ENCODE data around the gene FAM219B. TPM values are rescaled to one million over a fixed set of nuclear protein-coding genes. Genes with fewer than 3 reads are reported as not detected.

FAM219B gene
- polyA plus RNA-seq, 1 donor, result 44.7 TPM

DNA sequence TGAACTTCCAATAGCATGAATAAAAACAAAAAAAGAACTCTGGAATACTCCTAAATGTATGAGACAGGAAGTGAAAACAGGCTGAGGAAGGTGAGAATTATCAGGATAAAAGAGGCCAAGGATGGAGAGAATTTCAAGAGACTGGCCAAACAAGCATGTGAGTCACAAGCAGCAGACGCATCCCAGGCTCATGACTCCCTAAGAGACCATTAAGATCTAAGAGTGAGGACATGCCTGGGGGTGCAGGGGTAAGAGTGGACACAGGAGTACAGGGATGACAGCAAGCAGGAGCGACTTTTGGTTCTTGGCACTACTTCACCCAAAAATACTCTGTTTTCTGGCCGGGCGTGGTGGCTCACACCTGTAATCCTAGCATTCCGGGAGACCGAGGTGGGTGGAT lies 40.6 kb downstream of the FAM219B start:
- Histone ChIP-seq H3K27ac (ENCODE audit: low read length) (peak overlapping the region; percentile 51), H3K9me3 (ENCODE audit: control insufficient read depth, low read depth, low read length) (no peaks in the 10 kb centered on the region), H3K36me3 (ENCODE audit: control insufficient read depth, insufficient read depth, low read length) (peaks cover 3% of the 10 kb centered on the region), H3K4me3 (ENCODE audit: low read length) (no peak overlapping the region), H3K4me1 (ENCODE audit: control insufficient read depth, insufficient read depth, low read length) (peaks cover 65% of the 10 kb centered on the region), H3K27me3 (ENCODE audit: control insufficient read depth, insufficient read depth, low read length) (no peaks in the 10 kb centered on the region)
- peak in 1 of 2 donors; percentile 61 for DNase-seq
- 40% methylated on average over 1 of the region's 6 CpGs for WGBS (ENCODE audit: insufficient coverage, low lambda C conversion rate)

DNA sequence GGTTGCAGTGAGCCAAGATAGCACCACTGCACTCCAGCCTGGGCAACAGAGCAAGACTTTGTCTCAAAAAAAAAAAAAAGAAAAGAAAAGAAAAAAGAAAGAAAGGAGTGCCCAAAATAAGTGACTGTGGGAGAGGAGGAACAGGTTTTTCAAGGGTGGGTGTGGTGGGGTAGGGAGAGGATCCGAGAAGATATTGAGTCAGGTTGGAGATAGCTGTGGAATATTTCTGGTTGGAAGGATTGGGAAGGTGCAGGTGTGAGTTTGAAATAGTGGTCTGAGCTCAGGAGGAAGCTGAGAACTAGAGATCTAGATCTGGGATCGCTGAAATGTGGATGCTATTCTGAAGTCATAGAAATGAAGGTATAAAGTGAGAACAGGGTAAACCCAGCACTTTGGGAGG lies 41.3 kb downstream of the FAM219B start:
- peaks cover 4% of the 10 kb centered on the region for H3K36me3 ChIP-seq (ENCODE audit: control insufficient read depth, insufficient read depth, low read length)
- 100% methylated on average over 1 of the region's 2 CpGs for WGBS (ENCODE audit: insufficient coverage, low lambda C conversion rate)
- peaks cover 58% of the 10 kb centered on the region for H3K4me1 ChIP-seq (ENCODE audit: control insufficient read depth, insufficient read depth, low read length)
- H3K27me3 ChIP-seq (ENCODE audit: control insufficient read depth, insufficient read depth, low read length), result no peaks in the 10 kb centered on the region
- H3K27ac ChIP-seq (ENCODE audit: low read length), result peak overlapping the region; percentile 1
- no peak overlapping the region for H3K4me3 ChIP-seq (ENCODE audit: low read length)
- no peak for DNase-seq
- no peaks in the 10 kb centered on the region for H3K9me3 ChIP-seq (ENCODE audit: control insufficient read depth, low read depth, low read length)

DNA sequence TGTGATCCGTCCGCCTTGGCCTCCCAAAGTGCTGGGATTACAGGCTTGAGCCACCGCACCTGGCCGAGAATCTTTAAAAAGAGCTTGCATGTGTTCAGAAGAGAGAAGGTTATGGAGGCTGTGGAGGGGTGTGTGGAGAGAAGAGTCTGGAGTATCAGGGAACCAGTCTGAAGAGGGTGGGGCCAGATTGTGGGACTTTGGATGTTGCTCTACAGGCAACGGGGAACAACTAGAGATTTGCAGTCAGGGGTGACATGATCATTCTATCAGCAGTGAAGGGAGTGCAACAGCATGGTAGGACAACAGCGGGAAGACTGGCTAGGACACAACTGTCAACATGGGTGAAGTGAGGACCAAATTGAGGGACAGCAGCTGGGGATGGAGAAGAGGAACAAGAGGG lies 42.4 kb downstream of the FAM219B start:
- H3K9me3 ChIP-seq (ENCODE audit: control insufficient read depth, low read depth, low read length), result no peaks in the 10 kb centered on the region
- DNase-seq, result peak in 1 of 2 donors; percentile 75
- no peaks in the 10 kb centered on the region for H3K27me3 ChIP-seq (ENCODE audit: control insufficient read depth, insufficient read depth, low read length)
- peaks cover 49% of the 10 kb centered on the region for H3K4me1 ChIP-seq (ENCODE audit: control insufficient read depth, insufficient read depth, low read length)
- H3K4me3 ChIP-seq (ENCODE audit: low read length), result no peak overlapping the region
- peaks cover 4% of the 10 kb centered on the region for H3K36me3 ChIP-seq (ENCODE audit: control insufficient read depth, insufficient read depth, low read length)
- H3K27ac ChIP-seq (ENCODE audit: low read length), result peak overlapping the region; percentile 16
- no CpG with 5 or more reads among the region's 6 CpGs for WGBS (ENCODE audit: insufficient coverage, low lambda C conversion rate)

DNA sequence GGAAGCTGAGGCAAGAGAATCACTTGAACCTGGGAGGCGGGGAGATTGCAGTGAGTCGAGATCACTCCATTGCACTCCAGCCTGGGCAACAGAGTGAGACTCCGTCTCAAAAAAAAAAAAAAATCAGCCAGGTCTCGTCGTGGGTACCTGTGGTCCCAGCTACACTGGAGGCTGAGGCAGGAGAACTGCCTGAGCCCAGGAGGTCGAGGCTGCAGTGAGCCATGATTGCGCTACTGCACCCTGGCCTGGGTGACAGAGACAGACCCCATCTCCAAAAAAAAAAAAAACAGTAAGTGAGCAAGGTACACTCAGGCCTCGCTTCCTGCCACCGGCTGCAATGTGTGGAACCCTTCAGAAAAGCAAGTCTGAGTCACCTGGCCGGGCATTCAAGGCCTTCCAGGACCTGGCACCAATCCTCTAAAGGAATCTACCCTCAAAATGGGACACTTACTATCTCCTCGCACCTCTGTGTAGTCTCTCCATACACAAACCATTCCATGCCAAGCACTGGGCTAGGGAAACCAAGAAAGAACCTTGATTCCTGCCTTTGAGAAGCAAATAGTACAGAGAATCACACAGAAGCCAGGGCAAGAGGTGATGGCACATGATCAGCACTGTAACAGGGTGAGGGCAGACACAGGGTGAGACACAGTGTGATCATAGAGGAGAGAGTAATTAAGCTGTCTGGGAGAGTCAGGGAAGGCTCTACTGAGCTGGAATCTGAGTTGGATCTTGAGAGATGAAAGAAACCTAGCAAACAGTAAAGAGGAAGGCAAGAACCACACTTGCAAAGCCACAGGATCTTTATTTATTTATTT lies 43.2 kb downstream of the FAM219B start:
- no CpG with 5 or more reads among the region's 11 CpGs for WGBS (ENCODE audit: insufficient coverage, low lambda C conversion rate)
- Histone ChIP-seq H3K9me3 (ENCODE audit: control insufficient read depth, low read depth, low read length) (no peaks in the 10 kb centered on the region), H3K4me3 (ENCODE audit: low read length) (no peak overlapping the region), H3K27me3 (ENCODE audit: control insufficient read depth, insufficient read depth, low read length) (no peaks in the 10 kb centered on the region), H3K4me1 (ENCODE audit: control insufficient read depth, insufficient read depth, low read length) (peaks cover 44% of the 10 kb centered on the region), H3K36me3 (ENCODE audit: control insufficient read depth, insufficient read depth, low read length) (peaks cover 8% of the 10 kb centered on the region), H3K27ac (ENCODE audit: low read length) (peak overlapping the region; percentile 37)
- DNase-seq, result peak in 1 of 2 donors; percentile 63

DNA sequence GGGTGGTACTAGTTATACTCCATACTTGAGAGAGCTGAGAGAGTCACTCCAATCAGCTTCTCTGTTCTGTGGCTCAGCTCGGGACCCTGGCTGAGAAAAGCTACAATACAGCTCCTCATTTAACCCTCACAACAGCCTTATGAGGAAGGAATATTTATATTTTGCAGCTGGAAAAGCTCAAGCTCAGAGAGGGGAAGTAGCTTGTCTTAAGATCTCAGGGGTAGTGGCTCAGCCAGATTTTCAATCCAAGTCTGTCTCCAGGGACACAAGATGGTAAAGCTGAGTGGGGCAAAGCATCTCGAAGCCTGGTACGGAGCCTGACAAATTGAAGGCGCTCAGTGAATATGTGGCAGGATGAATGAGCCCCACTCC lies 48.3 kb downstream of the FAM219B start:
- Histone ChIP-seq H3K36me3 (ENCODE audit: control insufficient read depth, insufficient read depth, low read length) (peaks cover 29% of the 10 kb centered on the region), H3K27ac (ENCODE audit: low read length) (peak overlapping the region; percentile 87), H3K9me3 (ENCODE audit: control insufficient read depth, low read depth, low read length) (no peaks in the 10 kb centered on the region), H3K4me3 (ENCODE audit: low read length) (no peak overlapping the region), H3K27me3 (ENCODE audit: control insufficient read depth, insufficient read depth, low read length) (no peaks in the 10 kb centered on the region), H3K4me1 (ENCODE audit: control insufficient read depth, insufficient read depth, low read length) (peaks cover 25% of the 10 kb centered on the region)
- DNase-seq, result no peak
- WGBS (ENCODE audit: insufficient coverage, low lambda C conversion rate), result no CpG with 5 or more reads among the region's 4 CpGs

DNA sequence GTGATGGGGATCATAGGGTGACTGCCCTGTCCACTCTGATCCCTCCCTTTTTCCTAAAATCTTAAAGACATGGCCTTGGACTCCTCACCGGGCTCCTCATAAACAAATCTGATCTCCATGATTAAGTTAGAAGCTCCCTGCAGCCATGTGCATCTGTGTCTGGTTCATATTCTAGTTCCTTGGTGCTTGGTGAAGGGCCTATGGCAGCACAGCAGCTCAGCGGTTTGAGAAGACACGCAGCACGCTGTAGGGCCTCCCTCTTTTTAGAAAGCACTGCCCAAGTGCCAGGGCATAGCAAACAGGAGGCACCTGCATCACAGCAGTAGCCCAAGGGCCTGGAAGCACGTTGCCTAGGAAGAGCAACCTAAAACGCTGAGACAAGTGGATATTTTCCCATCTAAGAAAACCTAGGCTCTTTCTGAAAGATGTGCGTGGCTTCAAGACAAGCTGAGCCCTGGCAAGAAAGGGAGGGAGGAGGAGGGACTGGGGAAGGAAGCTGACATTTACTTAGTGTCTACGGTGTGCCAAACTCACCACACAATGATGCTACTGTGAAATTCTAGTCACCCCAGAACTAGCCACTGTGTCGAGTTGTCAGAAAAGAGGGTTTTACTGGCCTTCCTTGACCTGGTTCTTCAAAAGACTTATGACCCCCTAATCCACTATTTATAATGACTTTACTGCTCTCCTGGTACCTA lies 48.8 kb downstream of the FAM219B start:
- Histone ChIP-seq H3K36me3 (ENCODE audit: control insufficient read depth, insufficient read depth, low read length) (peaks cover 34% of the 10 kb centered on the region), H3K4me3 (ENCODE audit: low read length) (no peak overlapping the region), H3K27ac (ENCODE audit: low read length) (peak overlapping the region; percentile 87), H3K27me3 (ENCODE audit: control insufficient read depth, insufficient read depth, low read length) (no peaks in the 10 kb centered on the region), H3K9me3 (ENCODE audit: control insufficient read depth, low read depth, low read length) (no peaks in the 10 kb centered on the region), H3K4me1 (ENCODE audit: control insufficient read depth, insufficient read depth, low read length) (peaks cover 27% of the 10 kb centered on the region)
- no peak for DNase-seq
- WGBS (ENCODE audit: insufficient coverage, low lambda C conversion rate), result no CpG with 5 or more reads among the region's 9 CpGs

DNA sequence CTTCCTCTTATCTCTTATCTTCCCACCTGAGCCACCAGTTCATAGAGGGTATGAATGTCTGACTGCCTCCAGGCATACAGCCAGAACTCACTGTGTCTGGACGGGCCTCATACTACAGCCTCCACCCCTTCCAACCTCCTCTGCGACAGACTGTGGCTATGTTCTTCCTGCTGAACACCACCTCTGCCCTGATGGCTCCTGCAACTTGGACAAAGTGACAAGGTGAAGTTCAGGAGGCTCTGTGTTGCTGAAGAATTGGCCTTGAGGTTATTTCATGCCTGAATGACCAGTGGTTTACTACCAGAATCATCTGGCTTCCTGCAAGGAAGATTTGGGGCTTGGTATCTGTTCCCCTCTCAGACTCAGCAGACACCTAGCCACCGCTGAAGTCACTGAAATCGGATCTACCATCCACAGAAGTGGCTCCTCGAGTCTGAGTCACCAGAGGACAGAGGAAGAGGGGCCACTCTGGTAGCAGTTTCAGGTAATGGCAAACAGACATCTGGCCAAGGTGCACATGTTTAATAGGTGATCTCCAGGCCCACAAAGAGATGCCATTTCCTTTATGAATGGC lies 49.5 kb downstream of the FAM219B start:
- Histone ChIP-seq H3K27ac (ENCODE audit: low read length) (peak overlapping the region; percentile 87), H3K9me3 (ENCODE audit: control insufficient read depth, low read depth, low read length) (no peaks in the 10 kb centered on the region), H3K36me3 (ENCODE audit: control insufficient read depth, insufficient read depth, low read length) (peaks cover 41% of the 10 kb centered on the region), H3K4me1 (ENCODE audit: control insufficient read depth, insufficient read depth, low read length) (peaks cover 27% of the 10 kb centered on the region), H3K27me3 (ENCODE audit: control insufficient read depth, insufficient read depth, low read length) (no peaks in the 10 kb centered on the region), H3K4me3 (ENCODE audit: low read length) (no peak overlapping the region)
- DNase-seq, result peak in 1 of 2 donors; percentile 63
- WGBS (ENCODE audit: insufficient coverage, low lambda C conversion rate), result no CpG with 5 or more reads among the region's 5 CpGs

DNA sequence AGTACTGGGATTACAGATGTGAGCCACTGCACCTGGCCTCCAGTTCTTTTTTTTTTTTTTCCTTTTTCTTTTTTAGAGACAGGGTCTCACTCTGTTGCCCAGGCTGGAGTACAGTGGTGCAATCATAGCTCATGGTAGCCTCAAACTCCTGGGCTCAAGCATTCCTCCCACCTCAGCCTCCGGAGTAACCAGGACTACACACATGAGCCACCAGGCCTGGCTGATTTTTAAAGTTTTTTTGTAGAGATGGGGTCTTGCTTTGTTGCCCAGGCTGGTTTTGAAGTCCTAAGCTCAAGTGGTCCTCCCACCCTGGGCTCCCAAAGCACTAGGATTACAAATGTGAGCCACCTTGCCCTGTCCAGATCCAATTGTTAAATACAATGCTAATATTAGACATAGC lies 50.1 kb downstream of the FAM219B start:
- H3K4me1 ChIP-seq (ENCODE audit: control insufficient read depth, insufficient read depth, low read length), result peaks cover 27% of the 10 kb centered on the region
- H3K36me3 ChIP-seq (ENCODE audit: control insufficient read depth, insufficient read depth, low read length), result peaks cover 47% of the 10 kb centered on the region
- H3K4me3 ChIP-seq (ENCODE audit: low read length), result no peak overlapping the region
- peak overlapping the region; percentile 87 for H3K27ac ChIP-seq (ENCODE audit: low read length)
- DNase-seq, result no peak
- no peaks in the 10 kb centered on the region for H3K9me3 ChIP-seq (ENCODE audit: control insufficient read depth, low read depth, low read length)
- H3K27me3 ChIP-seq (ENCODE audit: control insufficient read depth, insufficient read depth, low read length), result no peaks in the 10 kb centered on the region
- WGBS (ENCODE audit: insufficient coverage, low lambda C conversion rate), result no CpG with 5 or more reads among the region's 1 CpG

DNA sequence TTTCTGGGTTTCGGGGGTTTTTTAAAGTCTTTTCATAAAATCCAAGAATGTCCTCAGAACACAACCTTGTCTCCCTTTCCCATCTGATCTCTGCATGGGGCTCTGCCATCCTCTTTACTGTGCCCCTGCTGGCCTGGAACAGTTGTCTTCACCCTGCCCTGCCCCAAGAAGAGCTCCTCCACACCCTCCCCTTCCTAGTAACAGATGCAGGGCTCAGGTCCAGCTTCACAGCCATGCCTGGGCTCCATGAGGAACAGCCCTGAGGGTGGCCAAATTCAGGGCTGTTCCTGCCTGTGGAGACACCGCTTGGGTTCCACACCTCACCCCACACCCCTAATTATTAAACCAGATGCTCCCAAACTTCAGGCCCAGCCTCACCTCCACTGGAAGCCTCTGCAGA lies 50.8 kb downstream of the FAM219B start:
- H3K36me3 ChIP-seq (ENCODE audit: control insufficient read depth, insufficient read depth, low read length), result peaks cover 50% of the 10 kb centered on the region
- H3K4me1 ChIP-seq (ENCODE audit: control insufficient read depth, insufficient read depth, low read length), result peaks cover 32% of the 10 kb centered on the region
- no CpG with 5 or more reads among the region's 2 CpGs for WGBS (ENCODE audit: insufficient coverage, low lambda C conversion rate)

DNA sequence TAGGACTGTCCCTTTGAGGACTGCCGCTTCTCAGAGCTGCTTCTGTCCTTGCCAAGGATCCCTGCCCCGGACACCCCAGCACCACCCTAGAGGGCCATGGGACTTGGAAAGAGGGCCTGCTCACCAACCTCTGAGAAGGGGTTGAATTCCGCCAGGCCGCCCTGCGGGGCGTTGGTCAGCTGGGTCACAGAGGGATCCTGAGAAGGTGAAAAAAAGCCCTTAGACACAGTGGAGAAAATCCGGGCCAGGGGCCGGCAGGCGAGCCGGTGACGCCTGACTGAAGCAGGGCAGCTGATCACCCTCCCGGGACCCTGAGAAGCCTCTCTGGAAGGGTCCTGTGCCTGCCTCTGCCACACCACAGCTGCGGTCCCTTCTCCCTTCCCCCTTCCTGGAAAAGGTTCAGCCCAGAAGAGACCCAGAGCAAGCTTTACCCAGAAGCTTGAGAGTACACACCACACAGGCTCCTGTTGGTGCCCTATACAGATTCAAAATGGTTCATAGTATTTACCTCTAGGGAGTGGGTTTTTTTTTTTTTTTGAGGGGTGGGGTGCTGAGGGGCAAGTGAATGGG lies 52.1 kb downstream of the FAM219B start:
- no peak for DNase-seq
- no CpG with 5 or more reads among the region's 13 CpGs for WGBS (ENCODE audit: insufficient coverage, low lambda C conversion rate)
- Histone ChIP-seq H3K36me3 (ENCODE audit: control insufficient read depth, insufficient read depth, low read length) (peaks cover 61% of the 10 kb centered on the region), H3K4me3 (ENCODE audit: low read length) (no peak overlapping the region), H3K4me1 (ENCODE audit: control insufficient read depth, insufficient read depth, low read length) (peaks cover 42% of the 10 kb centered on the region), H3K9me3 (ENCODE audit: control insufficient read depth, low read depth, low read length) (no peaks in the 10 kb centered on the region), H3K27me3 (ENCODE audit: control insufficient read depth, insufficient read depth, low read length) (no peaks in the 10 kb centered on the region), H3K27ac (ENCODE audit: low read length) (no peak overlapping the region)

More for the DNA sequence above, 50.8 kb downstream of the FAM219B start:
- no peak overlapping the region for H3K4me3 ChIP-seq (ENCODE audit: low read length)
- H3K27ac ChIP-seq (ENCODE audit: low read length), result no peak overlapping the region
- H3K27me3 ChIP-seq (ENCODE audit: control insufficient read depth, insufficient read depth, low read length), result no peaks in the 10 kb centered on the region
- no peak for DNase-seq
- H3K9me3 ChIP-seq (ENCODE audit: control insufficient read depth, low read depth, low read length), result no peaks in the 10 kb centered on the region

All from large intestine (tissue), 3 donors.